ENCODE data around the gene SIRPD.
A peak's percentile ranks its signal among the peaks of the same experiment; 100 is the strongest.

Gene SIRPD

GRCh38 chr20:1507276-1507675, 50.2 kb downstream of the SIRPD start (continued):
- TF ChIP-seq ZNF76 (tag by site-specific recombination; IDR thresholded peaks at IDR 0.05; ENCODE audit: borderline replicate concordance, low read depth): no peak
- no peak for TF ChIP-seq ZSCAN30 (tag by site-specific recombination; IDR thresholded peaks at IDR 0.05)
- no peak for TF ChIP-seq MZF1 (tag by site-specific recombination; IDR thresholded peaks at IDR 0.05; ENCODE audit: borderline replicate concordance)

DNA sequence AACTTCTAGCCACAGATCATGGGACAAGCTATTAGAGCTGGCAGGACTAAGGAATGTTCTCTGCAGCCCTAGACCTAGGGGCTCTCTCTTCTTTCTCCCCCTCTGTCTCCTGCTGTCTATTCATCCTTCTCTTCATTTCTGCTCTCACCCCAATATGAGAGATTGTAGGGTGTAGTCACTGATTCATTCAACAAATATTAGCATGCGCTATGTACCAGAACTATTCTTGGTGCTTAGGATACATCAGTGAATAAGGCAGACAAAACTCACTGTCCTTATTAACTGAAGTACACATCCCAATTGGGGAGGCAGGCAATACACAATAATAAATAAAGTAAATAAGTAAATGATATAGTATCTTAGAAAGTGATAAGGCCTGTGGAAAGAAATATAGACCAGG, 51.6 kb downstream of the SIRPD start:
- TF ChIP-seq ZNF221 (tag by site-specific recombination; IDR thresholded peaks at IDR 0.05; ENCODE audit: borderline replicate concordance): no peak
- no peaks in the 10 kb centered on the region for H3K36me3 ChIP-seq (ENCODE audit: control insufficient read depth in 2 of 2, insufficient read depth in 1 of 2, low read length in 2 of 2)
- ChIA-PET POLR2A (interaction anchor here (0.6 kb wide), 1 partner anchor 1412 kb away, joined by 6 read pairs; no protein-coding TSS in a partner anchor), CTCF (interaction anchor here (1.3 to 2.5 kb wide), 2 partner anchors 37 to 271 kb away, joined by 4 to 6 read pairs; no protein-coding TSS in a partner anchor)
- H3K27ac ChIP-seq (ENCODE audit: extremely low read depth, low read depth, low read length): no peak overlapping the region
- no peaks in the 10 kb centered on the region for H3K4me1 ChIP-seq (ENCODE audit: control insufficient read depth, insufficient read depth, low read length)
- H3K4me3 ChIP-seq (ENCODE audit: low read depth, low read length): no peak overlapping the region
- H3K9me3 ChIP-seq (ENCODE audit: control insufficient read depth, insufficient read depth, low read depth, low read length): no peaks in the 10 kb centered on the region; the same call in 1 of the 2 replicates

GRCh38 chr20:1505361-1505760, 52.1 kb downstream of the SIRPD start:
- Histone ChIP-seq H3K4me1 (ENCODE audit: control insufficient read depth, insufficient read depth, low read length) (no peaks in the 10 kb centered on the region), H3K36me3 (ENCODE audit: control insufficient read depth in 2 of 2, insufficient read depth in 1 of 2, low read length in 2 of 2) (no peaks in the 10 kb centered on the region), H3K4me3 (ENCODE audit: low read depth, low read length) (no peak overlapping the region), H3K9me3 (ENCODE audit: control insufficient read depth, insufficient read depth, low read depth, low read length) (no peaks in the 10 kb centered on the region; the same call in 1 of the 2 replicates), H3K27ac (ENCODE audit: extremely low read depth, low read depth, low read length) (no peak overlapping the region)
- TF ChIP-seq, protein P1, sequence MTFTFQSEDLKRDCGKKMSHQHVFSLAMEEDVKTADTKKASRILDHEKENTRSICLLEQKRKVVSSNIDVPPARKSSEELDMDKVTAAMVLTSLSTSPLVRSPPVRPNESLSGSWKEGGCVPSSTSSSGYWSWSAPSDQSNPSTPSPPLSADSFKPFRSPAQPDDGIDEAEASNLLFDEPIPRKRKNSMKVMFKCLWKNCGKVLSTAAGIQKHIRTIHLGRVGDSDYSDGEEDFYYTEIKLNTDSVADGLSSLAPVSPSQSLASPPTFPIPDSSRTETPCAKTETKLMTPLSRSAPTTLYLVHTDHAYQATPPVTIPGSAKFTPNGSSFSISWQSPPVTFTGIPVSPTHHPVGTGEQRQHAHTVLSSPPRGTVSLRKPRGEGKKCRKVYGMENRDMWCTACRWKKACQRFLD (tag by site-specific recombination; IDR thresholded peaks at IDR 0.05): no peak
- TF ChIP-seq, protein P2, sequence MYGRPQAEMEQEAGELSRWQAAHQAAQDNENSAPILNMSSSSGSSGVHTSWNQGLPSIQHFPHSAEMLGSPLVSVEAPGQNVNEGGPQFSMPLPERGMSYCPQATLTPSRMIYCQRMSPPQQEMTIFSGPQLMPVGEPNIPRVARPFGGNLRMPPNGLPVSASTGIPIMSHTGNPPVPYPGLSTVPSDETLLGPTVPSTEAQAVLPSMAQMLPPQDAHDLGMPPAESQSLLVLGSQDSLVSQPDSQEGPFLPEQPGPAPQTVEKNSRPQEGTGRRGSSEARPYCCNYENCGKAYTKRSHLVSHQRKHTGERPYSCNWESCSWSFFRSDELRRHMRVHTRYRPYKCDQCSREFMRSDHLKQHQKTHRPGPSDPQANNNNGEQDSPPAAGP (tag by site-specific recombination; IDR thresholded peaks at IDR 0.05): no peak
- no peak for TF ChIP-seq ZNF560 (tag by site-specific recombination; IDR thresholded peaks at IDR 0.05; ENCODE audit: borderline replicate concordance)
- CTCF ChIA-PET: interaction anchor here (0.9 to 3.8 kb wide), 11 partner anchors 14 to 272 kb away, joined by 3 to 60 read pairs (median 10); partner anchors contain the start of gene NSFL1C
- POLR2A ChIA-PET: interaction anchor here (0.6 kb wide), 1 partner anchor 1413 kb away, joined by 6 read pairs; no protein-coding TSS in a partner anchor

- H3K9me3 ChIP-seq (ENCODE audit: control insufficient read depth, insufficient read depth, low read depth, low read length): no peaks in the 10 kb centered on the region; the same call in 1 of the 2 replicates
- H3K27ac ChIP-seq (ENCODE audit: extremely low read depth, low read depth, low read length): no peak overlapping the region
- no peaks in the 10 kb centered on the region for H3K4me1 ChIP-seq (ENCODE audit: control insufficient read depth, insufficient read depth, low read length)
- peak; percentile 92 for TF ChIP-seq CTCF (tag by site-specific recombination; IDR thresholded peaks at IDR 0.05)
- TF ChIP-seq ZNF654 (tag by site-specific recombination; IDR thresholded peaks at IDR 0.05; ENCODE audit: low read depth): peak; percentile 97
- TF ChIP-seq ZNF776 (tag by site-specific recombination; IDR thresholded peaks at IDR 0.05; ENCODE audit: borderline replicate concordance): no peak
- TF ChIP-seq, protein P3, sequence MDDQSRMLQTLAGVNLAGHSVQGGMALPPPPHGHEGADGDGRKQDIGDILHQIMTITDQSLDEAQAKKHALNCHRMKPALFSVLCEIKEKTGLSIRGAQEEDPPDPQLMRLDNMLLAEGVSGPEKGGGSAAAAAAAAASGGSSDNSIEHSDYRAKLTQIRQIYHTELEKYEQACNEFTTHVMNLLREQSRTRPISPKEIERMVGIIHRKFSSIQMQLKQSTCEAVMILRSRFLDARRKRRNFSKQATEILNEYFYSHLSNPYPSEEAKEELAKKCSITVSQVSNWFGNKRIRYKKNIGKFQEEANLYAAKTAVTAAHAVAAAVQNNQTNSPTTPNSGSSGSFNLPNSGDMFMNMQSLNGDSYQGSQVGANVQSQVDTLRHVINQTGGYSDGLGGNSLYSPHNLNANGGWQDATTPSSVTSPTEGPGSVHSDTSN (CRISPR knock-in tag; IDR thresholded peaks at IDR 0.05): no peak
- TF ChIP-seq ZNF324 (tag by site-specific recombination; IDR thresholded peaks at IDR 0.05): no peak
- 0 out of 2 replicates have a peak, but pooled peaks have one; percentile 45 for TF ChIP-seq ZSCAN30 (tag by site-specific recombination; IDR thresholded peaks at IDR 0.05)
- no peak for TF ChIP-seq GFI1B (tag by site-specific recombination; IDR thresholded peaks at IDR 0.05)
- TF ChIP-seq ZBTB48 (tag by site-specific recombination; IDR thresholded peaks at IDR 0.05): no peak
- TF ChIP-seq ZNF660 (tag by site-specific recombination; IDR thresholded peaks at IDR 0.05): peak; percentile 55; the same call in 1 of the 2 replicates
- peak; percentile 32; the same call in 1 of the 2 replicates for TF ChIP-seq ZBTB17 (tag by site-specific recombination; IDR thresholded peaks at IDR 0.05)
- no peak for TF ChIP-seq ZNF121 (tag by site-specific recombination; IDR thresholded peaks at IDR 0.05)
- POLR2A ChIA-PET: interaction anchor here (1.0 kb wide), 1 partner anchor 178 kb away, joined by 3 read pairs; no protein-coding TSS in a partner anchor
- no peaks in the 10 kb centered on the region for H3K36me3 ChIP-seq (ENCODE audit: control insufficient read depth in 2 of 2, insufficient read depth in 1 of 2, low read length in 2 of 2)
- CTCF ChIA-PET: interaction anchor here (0.5 to 3.8 kb wide), 81 partner anchors 8 to 689 kb away, joined by 3 to 60 read pairs (median 4); partner anchors contain the start of genes NSFL1C, SDCBP2 and SIRPB2
- H3K4me3 ChIP-seq (ENCODE audit: low read depth, low read length): no peak overlapping the region
These were observed 53.8 kb downstream of the SIRPD start for GRCh38 chr20:1503564-1504227.
